Middle frontal gyrus (tissue), 1 donor: ENCODE results near the gene BCL6.

Experiments
- DNase-seq: peaks from one replicate; pipeline ENCODE4 v3.0.0-alpha.2; 2015; ENCODE audit warnings: low spot score; ENCODE audit errors: extremely low spot score

BCL6 gene

DNA sequence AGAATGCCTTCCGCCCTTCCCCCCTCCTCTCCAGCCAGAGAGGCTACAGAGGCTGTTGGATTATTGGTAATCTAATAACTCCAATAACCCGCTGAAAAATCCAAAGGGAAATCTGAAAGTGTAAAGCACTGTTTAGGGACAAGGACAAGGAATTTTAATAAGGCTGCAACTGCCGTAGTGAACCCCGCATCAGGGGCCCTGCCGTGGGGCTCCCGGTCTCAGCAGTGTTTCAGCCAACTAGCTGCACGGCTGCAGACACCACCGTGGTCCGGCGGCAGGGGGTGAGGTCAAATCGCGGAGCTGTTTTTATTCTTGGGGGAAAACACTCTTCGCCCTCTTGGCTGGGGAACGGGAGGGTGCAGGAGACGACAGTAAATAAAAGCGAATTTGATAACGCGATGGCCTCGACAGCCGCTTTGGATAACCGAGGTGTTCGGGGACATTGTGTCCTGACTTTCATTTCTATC lies 6.1 kb downstream of the BCL6 start:
- no peak for DNase-seq

DNA sequence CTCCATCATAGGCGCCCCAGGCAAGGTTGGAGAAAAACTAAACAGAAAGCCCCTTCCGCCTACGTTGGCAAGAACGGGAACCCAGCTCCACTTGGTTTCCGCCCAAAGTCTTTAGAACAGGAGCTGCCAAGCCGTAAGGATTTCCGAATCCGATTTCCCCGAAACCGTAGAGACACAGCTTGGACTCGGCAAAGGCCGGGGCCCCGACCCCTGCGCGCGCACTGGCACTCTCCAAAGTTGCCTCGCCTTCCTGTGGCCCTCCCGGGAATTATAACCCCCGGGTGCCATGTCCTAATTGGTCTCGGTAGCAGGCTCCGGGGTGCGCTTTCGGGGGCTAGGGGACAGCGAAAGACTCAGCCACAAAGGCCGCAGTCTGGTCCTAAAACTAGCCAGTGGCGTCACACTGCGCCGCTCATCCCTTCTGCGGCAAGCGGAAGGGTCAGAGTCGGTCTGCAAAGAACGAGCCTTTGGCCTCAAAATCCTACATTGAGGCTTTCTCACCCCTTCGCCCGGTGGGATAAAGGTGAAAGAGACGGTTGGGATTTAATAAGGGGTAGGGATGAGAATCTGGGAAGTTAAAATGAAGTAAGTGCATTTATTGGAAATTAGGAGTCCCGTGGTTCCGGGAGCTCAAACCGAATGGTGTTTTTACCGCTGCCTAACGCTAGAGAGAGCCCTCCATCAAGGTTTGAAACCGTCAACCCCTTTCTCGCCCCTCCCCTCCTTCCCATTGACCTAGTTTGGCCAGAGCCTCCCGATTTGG lies 6.8 kb downstream of the BCL6 start:
- DNase-seq: peak; percentile 84

DNA sequence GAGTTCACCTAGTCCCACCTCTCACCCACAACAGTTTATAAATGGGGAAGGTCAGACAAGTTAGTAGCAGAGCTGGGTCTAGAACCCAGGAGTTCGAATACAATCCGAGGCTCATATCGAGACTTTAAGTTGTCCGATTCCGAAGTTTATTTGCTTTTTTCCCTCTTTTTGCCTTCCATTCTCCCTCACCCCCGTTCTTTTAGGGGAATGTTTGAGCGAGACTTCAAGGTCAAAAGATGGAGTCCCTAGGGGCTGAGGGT lies 7.3 kb downstream of the BCL6 start:
- no peak for DNase-seq

DNA sequence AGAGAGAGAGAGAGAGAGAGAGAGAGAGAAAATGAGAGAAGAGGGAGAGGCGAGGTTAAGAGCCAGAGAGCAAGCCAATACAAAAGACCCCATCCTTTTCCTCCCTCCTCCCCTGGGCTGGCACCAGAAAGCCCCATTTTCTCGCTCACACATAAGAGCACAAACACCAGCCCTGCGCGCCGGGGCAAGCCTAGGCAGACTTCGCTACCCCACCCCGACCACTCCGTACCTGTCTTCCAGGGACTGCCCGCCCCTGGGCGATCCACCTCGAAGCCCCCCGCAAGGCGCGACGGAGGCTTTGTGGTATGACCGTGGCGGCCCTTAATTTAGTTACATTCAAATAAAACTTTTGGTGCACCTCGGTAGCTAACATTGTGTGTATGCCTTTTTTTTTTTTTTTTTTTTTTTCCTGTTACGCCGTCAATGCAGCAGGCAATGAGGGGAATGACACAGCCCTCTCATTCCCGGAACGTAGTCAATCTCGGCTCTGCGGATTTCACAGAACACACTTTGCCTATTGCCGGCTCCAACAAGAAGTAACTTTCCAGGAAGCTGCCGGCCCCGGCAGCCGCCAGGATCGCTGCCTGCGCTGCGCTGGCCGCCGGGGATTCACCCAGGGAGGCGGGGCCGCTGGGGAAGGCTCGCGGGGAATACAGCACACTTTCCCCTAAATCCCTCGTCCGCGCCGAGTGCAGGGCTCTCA lies 7.7 kb downstream of the BCL6 start:
- DNase-seq: no peak

DNA sequence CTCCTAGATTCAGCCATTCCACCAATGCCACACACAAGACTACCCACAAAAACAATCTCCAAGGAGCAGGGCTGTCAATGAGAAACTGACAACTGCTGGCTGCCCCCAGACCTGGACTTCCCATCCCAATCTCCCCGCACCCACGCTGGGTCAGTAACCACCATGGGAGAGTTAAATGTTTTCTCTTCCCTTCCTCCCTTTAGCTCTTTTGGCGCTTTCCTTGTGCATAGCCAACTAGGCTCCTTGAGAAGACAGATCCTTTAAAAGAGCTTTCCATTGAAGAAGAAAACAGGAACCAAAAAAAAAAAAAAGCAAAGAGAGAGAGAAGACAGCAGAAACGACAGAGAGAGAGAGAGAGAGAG lies 8.3 kb downstream of the BCL6 start:
- DNase-seq: no peak

DNA sequence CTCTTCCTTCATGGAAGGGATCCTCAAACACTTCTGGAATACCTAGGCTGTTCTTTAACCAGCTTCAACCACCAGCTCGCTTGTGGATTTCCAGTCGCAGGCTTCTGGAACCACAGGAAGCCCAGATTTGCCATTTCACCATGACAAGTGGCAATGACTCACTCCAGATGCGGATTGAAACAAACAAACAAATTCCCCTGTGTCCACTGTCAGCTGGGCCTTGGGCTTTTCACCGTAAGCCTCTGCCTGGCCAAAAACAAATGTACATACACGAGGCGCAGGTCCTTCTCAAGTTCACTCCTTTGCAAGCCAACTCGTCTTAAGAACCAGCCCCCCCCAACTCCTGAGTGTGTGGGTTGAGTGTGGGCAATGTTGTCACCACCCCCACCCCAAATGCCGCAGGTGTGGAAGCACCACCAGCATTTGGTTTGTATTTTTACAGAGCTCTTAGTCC lies 8.8 kb downstream of the BCL6 start:
- no peak for DNase-seq

DNA sequence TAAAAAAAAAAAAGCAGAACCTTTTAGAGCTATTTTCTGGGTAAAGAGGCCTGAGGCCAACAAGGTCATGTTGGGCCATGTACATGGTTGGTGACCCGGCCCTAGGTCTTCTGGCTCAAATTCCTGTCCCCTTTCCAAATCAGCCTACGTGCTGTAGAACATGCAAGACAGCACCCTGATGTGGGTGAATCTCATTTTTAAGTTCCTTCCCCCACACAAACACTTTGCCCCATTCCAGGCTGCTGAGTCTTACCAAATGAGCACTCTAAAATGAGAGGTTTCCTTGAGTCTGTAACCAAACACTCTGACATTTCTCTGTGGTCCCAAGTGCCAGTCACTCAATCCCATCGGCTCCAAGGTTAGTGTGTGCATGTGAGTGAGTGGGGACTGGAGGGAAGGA lies 9.4 kb downstream of the BCL6 start:
- no peak for DNase-seq

DNA sequence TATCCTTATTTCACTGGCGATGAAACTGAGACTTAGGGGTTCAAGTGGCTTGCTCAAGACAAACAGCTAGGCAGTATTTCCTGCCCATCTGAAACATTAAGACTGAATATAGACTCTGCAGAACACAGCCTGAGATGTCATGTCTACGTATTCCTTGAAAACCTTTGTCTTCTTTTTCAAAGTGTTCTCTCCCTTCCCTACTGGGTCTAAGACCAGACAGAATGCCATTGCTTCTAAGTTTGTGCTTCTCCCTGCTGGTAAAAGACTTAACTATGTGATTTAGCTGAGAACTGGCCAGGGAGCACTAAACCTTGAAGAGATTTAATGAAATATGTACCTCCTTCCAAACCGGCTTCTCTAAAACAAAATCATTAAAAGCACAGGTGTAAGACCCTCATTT lies 9.9 kb downstream of the BCL6 start:
- no peak for DNase-seq

DNA sequence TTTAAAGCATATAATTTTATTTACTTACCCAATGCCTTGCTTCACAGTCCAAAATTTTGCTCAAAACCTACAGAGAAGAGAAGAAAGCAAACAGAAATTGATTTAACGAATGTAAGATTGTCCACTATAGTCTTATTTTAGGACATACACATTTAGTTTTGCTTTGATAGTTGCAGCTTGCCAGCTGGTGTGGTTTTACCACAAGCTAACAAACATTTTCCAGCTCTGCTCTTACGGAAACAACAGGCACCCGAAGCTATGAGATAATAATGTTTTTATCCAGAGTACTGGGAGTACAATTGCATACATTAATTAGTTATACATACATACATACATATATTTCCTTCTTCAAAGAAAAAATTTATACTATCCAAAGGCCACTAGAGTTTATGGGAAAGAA lies 10.4 kb downstream of the BCL6 start:
- no peak for DNase-seq

DNA sequence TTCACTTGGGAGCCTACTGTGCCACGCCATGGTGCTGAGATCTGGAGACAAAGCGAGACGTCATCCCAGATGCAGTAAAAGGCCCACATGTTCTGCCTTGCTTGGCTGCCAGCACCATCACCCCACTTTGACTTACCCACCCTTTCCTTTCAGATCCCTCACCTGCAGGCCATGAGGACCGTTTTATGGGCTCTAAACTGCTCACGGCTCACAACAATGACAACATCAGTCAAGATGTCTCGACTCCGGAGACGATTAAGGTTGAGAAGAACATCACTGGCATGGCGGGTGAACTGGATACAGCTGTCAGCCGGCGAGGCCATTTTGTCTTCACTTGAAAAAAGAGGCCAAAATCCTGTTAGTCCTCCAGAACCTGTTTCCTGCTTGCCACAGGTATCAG lies 11.9 kb downstream of the BCL6 start:
- no peak for DNase-seq

DNA sequence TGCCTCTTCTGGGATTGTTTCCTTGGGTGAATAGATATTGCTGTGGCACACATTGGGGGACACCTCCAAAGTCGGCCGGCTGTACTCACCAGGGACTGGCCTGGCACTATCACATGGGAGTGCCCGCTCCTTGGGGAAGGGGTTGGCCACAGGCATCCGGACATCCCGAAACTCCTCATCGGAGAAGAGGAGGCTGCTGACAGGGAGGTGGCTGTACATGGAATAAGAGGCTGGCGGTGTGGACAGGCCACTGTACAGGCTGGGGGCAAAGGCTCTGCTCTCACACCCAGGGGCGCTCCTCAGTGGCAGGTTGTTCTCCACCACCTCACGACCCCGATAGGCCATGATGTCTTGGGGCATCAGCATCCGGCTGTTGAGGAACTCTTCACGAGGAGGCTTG lies 15.7 kb downstream of the BCL6 start:
- no peak for DNase-seq

DNA sequence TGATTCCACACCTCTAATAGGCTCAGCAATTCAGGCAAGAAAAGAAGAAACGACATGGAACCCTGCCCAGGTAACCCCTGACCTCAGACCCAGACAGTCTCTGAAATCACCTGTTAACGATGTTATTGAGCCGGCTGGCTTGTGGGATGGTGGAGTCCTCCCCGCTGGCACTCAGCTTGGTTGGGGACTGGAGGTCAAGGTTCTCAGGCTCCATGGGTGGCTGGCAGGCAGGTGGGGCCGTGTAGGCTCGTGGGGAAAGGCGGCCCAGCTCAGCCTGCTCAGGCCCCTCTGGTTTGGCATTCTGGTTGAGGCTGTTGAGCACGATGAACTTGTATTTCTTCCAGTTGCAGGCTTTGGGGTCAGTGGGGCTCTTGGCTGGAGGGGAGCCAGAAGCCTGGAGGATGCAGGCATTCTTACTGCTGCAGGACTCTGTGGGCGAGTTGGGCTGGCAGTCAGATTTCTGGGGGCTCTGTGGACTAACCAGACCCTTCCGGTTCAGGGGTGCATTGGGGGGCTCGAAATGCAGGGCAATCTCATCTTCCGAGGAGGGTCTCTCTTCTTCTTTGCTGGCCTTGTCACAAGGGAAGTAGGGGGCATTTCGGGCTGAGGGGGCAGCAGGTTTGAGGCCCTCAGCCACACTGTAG lies 16.2 kb downstream of the BCL6 start:
- no peak for DNase-seq

DNA sequence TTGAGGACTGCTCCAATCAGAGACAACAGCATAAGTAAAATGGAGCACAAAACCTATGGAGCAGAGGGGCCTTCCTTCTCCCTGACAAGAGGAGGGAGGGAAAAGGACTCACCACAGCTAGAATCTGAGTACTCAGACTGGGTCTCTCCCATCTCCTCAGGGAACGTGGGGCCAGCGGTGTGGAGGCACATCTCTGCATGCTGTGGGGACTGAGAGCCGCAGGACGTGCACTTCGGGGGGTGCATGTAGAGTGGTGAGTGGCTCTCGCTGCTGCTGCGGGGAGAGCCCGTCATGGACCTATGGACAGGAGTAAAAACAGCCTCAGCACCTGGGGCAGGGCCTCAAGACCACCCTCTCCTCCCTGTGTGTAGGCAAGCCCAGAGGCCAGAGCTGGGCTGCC lies 17.0 kb downstream of the BCL6 start:
- no peak for DNase-seq

DNA sequence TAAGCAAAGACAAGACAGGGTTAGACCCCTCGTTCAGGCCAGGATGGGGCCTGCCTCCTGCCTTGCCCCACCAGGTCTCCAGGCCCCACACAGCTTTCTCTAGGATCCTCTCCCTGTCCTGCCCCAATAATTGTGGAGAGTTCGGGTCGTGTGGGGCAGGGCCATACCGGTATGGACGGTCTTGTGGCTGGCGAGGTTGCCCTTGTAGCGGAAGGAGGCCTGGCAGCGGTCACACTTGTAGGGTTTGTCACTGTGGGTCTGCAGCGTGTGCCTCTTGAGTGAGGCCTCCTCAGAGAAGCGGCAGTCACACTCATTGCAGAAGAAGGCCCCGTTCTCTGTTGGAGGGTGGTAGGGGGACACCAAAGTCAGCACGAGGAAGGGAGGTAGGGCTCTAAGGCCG lies 18.7 kb downstream of the BCL6 start:
- DNase-seq: no peak

DNA sequence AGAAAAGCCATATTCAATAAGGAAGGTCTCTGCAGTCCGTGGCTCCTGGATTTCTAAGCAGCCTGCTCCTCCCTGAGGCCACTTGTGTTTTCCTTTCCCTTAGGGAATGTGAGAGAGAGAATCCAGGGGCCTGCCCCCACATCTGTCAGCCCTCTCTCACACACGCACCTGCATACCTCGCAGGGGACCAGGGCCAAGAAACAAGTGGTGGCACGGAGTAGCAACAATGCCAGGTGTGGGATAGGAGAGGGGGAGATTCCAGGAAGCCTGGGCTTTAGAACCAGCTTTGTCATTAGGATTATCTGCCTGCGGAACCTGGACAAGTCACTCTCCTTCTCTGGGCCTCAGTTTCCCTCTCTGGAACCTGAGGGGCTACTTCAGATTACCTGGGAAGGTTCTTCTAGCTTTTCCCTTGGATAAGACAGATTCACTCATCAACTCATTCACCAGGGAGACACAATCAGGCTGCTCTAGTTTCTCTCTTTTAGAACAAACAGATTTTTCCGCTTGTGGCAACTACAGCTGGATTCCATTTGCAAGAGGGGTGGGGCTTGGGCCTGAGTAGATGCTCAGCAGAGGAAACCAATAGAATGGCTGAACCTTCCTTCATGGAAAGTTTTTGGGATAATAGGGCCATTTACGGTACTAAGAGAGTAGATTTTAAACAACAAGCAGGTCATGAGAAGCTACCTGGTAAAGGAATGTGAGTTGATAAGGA lies 19.5 kb downstream of the BCL6 start:
- DNase-seq: no peak

DNA sequence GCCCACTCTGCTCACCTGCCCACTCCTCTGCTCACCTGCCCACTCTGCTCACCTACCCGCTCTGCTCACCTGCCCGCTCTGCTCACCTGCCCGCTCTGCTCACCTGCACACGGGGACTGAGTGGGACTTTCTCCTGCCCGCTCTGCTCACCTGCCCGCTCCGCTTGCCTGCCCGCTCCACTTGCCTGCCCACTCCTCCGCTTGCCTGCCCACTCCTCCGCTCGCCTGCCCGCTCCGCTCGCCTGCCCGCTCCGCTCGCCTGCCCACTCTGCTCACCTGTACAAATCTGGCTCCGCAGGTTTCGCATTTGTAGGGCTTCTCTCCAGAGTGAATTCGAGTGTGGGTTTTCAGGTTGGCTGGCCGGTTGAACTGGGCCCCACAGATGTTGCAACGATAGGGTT lies 20.0 kb downstream of the BCL6 start:
- DNase-seq: no peak

DNA sequence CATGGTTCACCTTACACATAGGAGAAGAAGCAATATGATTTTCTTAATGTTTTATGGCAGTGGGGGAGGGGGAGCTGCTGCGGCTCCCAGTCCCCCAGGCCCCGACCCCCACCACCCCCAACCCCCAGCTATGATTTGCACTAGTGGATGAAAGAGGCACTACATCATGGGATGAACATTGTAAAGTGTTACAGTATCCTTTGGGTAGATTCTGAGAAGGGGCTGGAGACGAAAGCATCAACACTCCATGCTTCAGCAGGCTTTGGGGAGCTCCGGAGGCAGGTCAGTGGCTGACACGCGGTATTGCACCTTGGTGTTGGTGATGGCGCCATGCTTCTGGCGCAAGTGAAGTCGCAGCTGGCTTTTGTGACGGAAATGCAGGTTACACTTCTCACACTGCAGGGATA lies 23.1 kb downstream of the BCL6 start:
- DNase-seq: no peak

DNA sequence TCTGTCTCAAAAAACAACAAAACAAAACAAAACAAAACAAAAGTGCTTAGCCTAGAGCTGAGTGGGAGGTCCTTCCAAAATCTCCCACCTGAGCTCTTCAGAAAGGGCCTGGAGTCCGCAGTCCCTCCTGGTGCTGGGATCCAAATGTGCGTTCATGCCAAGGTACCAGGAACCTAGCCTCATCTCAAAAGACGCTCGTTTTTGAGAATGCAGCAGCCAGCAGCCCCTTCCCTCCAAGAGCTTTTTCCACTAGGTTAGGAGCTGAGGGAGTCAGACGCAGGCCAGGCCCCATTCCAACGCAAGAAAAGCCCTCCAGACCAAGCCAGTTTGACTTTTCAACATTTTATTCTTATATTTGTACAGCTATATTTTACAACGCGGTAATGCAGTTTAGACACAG lies 24.2 kb downstream of the BCL6 start:
- DNase-seq: no peak

DNA sequence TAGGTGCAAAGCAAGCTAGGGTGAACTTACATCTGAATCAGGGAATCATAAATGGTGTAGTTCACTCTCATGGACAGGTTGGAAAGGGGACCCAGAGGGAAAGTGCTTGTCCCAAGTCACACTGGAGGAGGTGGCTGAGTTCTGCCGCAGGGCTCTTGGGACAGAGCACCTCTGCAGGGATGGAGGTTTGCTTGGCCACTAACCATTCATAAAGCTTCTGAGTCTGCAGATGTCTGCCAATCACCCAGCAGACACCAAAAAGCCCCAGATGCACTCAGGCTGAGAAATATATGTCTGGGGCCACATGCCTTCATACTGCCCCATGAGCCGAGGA lies 25.0 kb downstream of the BCL6 start:
- DNase-seq: no peak

DNA sequence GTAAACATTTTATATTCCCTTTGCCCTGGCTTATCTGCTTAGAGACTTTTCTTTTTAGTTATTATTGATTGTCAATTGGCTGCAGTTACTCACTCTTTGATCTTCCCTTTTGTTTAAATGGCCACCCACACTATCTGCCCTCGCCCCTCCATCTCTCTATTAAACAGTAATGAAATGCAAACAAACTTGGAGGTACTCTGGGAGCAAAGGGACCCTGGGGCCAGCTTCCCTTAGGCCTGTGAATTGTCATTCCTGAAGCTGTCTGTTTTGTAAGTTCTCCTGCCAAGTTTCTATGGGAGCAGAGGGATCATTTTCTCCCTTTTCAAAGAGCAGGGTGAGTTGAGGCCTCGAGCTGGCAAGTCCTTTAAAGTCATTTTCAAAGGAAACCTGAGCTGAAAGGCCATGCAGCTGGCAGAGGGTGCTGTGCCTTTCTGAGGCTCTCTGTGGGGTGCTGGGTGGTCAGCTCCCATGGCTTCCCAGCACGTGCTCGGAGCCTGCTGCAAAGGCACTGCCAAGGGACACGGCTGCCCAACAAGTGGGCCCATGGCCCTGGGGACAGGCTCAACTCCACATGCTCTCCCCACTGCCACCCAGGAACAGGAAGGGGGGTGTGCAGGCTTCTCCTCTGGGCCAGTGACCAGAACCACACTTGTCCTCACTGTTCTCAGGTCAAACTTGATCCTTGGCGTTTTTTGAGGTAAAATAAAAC lies 25.5 kb downstream of the BCL6 start:
- DNase-seq: peak; percentile 15

DNA sequence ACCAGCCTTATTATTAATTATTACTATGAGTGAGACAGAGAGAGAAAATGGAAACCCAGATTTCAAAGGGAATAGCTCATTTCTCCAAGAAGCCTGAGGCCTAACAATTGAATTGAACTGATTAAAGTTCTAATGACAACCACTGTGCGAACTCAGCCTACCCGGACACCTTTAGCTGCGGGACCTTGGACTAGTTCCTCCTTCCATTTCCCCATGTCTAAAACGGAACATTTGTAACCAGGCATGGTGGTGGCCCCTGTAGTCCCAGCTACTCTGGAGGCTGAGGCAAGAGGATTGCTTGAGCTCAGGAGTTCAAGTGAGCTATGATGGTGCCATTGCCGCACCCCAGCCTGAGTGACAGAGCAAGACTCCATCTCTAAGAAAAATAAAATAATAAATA lies 26.5 kb downstream of the BCL6 start:
- no peak for DNase-seq

DNA sequence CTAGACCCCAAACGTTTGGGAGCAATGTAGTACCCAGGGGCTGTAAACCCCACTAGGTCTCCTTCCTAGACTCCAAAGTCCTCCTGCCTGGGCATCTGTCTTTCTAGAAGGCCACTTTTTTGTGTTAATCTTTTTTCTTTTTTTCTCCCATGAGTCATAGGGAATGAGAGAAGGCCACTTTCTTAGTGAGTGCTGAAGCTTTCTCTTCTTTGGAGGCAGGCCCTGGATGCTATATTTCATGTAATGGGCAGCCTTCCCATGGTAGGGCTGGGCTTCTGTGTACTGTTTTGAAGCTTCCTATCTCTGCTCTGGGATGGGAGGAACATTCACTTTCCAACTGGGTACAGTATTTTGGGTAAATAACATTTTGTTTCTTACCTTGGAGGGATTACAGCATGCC lies 27.7 kb downstream of the BCL6 start:
- DNase-seq: no peak
